ENCODE data around the gene LCN10.

LCN10 gene

DNA sequence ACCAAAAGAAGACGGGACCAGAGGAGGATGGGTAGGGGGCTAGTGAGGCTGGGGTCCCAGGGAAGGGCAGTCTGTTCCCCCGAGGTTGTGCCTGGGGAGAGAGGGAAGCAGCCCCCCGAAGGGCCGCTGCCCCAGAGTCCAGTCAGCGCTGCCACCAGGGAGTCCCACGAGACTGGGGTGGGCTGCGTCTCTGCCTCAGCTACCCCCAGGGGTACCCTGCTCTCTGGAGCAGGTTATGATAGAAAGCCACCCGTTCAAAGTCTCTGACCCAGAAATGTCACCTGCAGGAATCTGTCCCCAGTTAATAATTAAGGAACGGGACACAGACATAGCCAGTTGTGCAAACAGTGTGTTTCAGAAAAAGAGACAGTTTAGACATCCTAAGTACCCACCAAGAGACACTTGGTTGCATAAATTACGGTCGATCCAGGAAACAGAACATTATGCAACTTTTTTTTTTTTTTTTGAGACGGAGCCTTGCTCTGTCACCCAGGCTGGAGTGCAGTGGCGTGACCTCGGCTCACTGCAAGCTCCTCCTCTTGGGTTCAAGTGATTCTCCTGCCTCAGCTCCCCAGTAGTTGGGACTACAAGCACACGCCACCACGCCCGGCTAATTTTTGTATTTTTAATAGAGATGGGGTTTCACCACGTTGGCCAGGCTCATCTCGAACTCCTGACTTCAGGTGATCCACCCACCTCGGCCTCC is 44.8 kb downstream of the LCN10 start:
- DNase-seq = no peak

DNA sequence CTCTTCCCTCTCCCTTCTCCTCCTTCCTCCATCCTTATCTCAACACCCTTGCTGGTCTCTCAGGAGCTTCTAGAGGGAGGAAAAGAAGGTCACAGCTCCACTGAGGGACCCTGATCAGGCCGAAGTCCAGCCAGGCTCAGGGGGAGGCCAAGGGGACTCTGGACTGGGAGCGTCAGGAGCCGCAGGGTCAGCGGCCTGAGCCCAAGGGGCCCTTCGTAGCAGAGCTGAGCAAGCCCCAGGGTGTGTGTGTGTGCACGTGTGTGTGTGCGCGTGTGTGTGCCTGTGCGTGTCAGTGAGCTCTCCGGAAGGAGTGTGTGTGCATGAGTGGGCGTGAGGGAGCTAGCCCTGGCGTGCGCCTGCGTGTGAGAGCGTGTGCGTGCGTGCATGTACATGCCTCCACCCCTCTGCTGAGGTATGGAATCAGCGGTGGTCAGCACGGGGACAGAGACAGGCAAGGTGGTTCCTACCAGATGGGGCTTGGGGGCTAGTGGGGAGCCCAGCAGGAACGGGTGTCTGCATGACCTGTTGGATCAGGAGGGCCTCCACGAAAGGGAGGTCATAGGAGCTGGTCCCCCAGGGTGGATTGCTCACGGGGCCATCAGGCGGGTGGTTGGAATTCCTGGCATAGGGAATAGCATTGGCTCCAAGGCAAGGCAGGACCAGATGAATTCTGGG is 45.5 kb downstream of the LCN10 start:
- no peak for DNase-seq

DNA sequence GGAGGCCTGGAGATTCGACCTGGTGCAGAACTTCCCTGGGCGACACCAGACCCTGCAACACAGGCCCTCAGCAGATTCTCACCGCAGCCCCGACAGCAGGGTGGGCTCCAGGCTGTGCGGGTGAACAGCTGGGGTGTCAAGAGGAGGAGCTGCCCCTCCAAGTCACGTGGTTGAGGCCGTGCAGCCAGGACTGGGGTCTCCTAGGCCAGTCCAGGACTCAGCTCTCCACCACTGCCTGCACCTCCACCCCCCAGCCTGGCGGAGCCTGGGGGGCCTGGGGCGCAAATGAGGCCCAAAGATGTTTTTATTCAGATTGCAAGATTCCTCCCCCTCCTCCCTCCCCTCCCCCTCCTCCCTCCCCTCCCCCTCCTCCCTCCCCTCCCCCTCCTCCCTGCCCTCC is 46.2 kb downstream of the LCN10 start:
- no peak for DNase-seq

DNA sequence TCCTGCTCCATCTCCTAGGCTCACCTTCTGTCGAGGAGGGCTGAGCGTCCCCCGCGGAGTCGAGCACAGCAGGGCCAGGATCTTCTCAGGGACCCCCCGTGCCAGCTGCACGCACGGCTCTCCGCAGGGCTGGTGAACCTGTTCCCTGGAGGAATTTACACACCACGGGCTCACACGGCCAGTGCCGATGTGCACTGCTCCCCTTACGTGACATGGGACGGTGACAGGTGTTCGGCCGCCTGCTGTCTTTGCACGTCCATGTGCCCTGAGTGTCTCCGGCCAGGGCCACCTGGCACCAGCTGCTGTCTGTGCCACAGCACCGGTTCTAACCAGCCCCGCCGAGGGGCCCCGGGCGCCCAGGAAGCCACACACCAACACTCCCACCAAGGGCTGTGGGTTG is 46.8 kb downstream of the LCN10 start:
- no peak for DNase-seq

DNA sequence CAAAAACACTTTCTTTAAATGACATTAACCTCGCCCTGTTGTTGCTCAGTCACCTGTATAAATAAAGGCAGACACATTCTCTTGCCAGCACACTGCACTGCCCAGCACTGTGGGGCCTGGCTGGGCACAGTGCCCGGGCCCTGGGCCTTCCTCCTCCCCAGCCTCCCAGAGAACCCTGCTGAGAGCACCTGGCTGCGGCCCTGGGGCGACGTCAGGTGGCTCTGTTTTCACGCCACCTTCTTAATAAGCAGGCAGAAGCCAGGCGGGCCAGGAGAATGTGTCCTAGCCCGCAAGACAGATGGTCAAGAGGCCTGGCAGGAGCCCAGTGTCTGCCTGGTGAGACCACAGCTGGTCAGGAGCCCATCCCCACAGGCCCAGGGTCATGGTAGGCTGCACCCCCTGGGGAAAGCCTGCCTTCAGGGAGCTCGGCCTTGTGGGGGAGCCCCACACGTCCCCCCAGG is 47.3 kb downstream of the LCN10 start:
- no peak for DNase-seq

DNA sequence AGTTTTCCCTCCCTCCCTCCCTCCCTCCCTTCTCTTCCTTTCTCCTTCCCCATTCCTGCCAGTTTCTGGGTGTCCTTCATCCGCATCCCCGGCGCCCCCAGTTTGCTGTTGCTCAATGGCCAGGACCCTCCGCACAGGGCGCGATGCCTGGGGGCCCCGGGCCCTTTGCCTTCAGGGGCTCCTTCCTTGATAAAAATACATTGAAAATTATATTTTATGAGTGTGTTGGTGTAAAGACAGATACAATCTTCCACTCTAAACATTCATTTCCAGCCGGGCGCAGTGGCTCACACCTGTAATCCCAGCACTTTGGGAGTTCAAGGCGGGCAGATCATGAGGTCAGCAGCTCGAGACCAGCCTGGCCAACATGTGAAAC is 47.9 kb downstream of the LCN10 start:
- no peak for DNase-seq

DNA sequence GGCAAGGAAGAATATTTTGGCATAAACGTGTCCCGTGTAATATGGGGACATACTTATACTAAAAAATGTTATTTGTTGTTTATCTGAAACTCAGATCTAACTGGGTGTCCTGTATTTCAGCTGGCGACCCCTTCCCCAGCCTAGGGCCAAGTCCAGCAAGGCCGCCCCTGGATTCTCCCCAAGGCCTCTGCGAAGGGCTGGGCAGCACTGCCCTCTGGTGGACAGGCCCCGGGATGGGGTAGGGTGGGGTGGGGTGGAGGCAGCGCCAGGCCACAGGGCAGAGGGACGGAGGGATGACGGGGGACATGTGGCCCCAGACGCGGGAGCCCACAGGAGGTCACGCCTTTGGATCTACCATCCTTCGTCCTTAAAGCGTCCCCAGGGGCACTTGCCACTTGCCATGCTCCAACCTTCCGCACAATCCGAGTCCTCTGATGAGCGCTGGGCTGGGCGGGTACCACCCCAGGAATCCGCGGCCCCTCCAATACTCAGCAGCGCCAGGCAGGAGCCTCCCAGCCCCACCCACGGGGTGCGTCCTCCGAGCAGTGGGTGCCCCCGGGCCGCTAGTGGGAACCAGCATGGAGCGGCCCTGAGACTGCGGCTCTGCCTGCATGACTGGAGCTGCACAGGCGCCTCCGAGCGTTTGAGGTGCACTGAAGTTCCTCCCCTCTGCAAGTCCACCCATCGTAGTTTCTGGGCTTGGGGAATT is 48.4 kb downstream of the LCN10 start:
- DNase-seq = no peak

DNA sequence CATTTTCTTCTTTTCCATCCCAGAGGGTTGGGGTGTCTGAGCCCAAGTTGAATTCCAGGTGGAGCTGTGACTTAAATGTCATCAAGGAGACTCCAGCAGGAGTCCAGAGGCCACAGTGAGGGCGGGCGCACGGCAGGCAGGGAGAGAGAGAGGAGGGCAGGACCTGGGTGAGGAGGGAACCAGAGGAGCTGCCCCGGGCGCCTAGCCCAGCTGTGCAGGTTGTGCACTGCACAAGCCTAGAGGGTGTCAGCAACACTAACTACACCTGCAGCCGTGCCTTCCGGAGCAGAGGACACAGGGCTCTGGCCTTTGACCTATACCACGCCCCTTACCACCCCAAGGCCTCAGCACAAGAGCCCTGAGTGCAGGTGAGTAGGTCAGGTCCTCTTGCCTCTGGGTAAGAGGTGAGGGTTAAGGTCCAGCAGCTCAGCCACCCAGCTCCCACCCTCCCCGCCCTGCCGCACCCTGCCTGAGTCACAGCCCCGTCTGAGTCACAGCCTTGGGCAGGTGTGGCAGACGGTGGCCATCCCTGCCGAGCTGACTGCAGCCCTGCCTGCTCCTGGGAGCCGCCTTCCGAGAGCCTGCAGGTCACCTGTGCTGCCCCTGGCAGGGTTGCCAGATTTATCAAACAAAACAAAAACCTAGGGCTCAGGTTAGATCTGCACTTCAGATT is 49.1 kb downstream of the LCN10 start:
- DNase-seq = no peak

DNA sequence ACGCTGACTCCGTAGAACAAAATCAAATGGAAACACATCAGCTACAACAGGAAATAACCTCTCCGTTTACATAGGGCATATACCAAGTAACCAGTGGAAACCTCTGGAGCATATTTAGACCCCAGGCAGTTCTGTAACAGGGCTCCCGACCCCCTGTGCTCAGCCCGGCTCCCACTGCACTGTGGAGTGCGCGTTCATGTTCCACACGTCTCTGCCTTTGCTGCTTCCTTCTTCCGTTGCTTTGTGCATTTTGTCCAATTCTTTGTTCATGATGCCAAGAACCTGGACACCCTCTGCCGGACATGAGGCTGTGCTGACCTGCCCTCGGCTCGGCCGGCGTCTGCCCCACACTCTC is 49.6 kb downstream of the LCN10 start:
- no peak for DNase-seq

DNA sequence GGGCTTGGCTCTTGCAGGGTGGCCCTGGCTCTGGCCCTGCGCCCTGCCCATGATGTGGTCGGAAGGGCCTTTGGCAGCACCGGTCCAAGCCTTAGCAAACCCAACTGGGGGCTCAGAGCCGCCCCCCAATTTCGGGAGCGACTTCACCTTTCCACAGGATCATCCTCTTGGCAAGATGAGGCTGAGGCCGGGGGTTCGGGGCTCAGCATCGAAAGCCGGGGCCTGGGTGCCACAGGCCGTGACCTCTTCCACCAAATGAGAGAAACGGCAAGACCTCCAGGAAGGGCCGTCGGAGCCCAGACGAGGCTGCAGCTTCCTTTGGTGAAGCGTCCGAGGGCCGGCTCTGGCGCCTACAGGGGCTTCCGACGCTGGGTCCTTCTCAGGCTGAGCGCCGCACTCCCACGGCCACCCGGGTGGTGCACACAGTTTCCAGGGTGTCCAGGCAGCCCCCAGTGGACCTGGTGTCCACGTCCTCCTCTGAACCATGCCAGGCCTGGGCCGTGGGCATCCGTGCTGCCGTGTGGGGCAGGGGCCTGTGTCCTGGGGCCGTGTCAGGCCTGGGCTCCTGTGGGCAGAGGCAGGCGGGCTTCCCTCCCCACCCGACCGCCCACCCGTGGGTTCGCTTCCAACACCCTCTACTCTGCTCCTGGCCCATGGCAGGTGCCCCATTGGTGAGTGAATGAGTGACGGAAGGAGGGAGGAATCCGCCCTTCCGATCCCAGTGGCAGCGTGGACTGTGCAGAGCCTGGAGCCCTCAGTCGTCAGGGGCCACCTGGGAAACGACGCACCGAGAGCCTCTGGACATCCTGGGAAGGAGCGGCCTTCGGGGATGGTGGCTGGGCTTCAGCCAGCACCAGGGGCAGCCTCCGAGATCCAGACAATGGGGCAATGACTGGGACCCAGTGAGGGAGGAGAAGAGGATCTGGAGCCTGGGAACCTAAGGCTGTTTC is 50.3 kb downstream of the LCN10 start:
- DNase-seq = no peak

DNA sequence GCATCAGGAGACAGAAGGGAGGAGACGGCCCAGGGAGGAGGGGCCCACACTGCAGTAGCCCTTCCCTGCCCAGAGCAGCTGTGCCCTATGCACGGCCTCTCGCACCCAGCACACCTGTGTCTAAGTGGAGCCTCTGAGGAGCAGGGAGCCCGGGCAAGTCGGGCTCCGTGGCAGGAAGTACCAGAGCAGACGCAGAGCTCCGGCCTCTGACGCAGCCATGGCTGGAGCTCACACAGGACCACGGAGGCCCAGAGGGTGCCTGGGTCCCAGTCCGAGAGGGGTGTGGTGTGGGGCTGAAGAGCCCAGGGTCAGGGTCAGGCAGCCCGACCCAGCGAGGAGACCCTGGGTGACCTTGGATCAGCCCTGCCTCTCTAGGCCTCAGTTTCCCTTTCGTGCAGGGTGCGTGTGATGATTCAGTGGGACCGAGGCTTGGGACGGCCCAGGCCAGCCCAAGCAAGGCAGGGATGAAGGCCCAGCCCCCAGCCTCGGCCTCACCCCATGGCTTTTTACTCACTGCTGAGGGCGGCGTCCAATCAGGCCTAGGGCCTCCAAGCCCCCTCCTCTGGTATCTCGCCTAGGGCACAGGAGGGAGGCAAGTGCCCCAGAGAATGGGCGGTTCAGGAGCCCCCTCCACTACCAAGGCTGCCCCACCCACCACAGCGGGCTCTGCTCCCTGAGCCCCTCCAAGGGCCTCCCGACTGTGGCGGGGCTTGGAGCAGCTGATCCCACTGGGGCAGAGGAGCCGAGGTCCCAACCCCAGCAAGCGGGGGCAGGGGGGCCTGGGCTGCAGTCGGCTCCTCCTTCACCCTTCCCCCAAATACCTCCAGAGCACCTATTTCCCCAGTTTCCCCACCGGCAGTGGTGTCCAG is 51.2 kb downstream of the LCN10 start:
- DNase-seq = no peak

DNA sequence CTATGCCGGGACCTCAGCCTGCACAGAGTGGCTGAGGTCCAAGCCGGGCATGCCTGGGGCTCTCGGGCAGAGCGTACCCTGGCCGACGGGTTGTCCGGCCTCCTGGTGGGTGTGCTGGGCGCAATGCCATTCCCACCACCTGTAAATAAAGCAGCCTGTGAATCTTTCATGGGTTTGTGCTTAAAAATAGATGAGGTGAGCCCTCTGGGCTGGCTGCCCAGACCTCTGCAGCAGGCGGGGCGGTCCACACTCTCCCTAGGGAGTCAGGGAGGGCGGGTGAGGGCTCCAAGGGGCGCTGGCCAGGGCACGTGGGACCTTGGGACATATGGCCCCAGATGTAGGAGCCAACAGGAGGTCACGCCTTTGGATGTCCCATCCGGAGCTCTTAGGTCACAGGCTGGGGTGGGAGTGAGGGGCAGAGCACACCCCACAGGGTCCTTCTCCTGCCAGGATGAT is 51.9 kb downstream of the LCN10 start:
- no peak for DNase-seq

DNA sequence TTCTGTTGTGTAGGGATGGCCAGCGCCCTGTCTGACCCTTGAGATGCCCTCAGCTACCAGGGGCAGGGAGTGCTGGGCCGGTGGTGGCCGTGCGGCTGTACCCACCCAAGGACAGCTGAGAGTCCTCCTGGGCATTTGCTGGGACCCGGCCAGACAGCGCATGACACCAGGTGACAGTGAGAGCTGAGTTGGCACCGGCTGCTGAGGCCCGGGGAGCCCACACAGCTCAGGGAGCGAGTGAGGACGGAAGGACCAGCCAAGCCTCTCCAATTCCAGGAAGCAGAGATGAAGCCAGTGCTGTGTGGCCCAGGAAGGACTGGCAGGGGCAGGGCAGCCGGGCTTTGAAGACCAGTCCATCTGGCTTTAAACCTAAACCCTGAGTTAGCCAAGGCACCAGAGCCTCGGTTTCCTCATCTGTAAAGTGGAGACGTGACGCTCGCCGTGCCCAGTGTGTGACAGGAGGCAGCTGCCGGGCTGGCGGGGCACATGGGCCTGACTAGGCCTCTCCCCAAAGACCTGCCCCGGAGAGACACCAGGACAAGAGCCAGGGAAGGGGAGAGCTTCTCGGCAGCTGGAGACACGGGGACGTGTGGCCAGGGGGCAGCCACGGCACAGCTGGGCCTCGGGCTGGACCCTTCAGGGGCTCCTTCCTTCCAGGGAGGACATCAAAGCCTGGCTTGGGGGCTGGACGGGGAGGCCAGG is 52.5 kb downstream of the LCN10 start:
- no peak for DNase-seq

DNA sequence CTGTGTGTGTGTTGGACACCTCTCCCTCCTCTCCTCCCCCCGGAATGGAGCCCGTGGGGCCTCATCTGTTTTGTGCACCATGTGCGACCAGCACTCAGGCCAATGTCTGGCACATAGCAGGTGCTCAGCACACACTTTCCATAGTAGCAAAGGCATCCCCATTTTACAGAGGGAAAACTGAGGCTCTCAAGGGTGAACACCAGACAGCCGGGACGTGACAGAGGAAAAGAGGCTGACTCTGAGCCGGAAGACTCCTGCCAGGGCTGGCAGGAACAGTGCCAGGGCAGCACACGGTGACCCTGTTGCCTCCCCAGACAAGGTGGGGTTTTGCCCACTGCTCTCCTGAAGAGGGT is 53.7 kb downstream of the LCN10 start:
- DNase-seq = no peak

DNA sequence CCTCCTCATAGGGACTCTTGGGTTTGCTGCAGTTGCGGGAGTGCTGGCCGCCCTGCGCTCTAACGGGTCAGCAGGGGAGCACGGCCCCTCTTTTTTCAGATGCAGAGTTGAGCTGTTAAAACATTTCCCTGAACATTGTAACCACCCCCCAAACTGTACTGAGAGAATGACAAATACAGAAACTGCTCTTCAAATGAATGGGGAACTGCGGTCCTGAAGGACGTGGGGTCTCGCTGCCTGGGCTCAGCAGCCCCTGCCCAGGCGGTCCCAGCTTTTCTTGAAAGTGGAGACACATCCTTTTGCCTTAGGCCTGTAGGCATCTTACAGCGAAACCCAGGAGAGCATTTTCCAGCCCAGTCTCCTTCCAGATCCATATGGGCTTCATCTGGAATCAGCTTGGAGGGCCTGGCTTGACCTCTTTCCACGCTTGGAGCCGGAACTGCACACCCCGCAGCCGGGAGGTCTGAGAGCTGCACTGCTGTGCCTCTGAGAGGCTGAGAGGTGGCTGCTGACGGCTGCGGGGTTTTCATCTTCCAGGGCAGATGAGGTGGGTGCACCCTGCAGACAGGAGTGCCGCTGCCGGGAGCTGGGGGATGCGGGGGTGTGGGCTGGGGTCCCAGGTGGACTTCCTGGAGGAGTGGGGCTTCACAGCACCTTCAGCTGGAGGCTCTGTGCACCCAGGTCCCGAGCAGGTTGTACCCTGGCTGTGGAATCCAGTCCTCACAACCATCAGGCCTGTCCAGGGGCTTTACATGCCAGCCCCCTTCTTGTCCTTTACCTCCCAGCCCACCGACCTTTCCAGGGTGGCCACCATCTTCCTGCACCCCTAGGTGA is 54.2 kb downstream of the LCN10 start:
- no peak for DNase-seq
